Neutrophil (primary cell): ENCODE measurements around the gene CACNA1D.

Experiments used
- H3K27ac ChIP-seq: fragments of 200-600 bp; sonication (generic); 2 replicates; pipeline ENCODE4 v1.5.1; 2016; ENCODE audit warnings: mild to moderate bottlenecking, moderate library complexity
- H3K27me3 ChIP-seq: fragments of 200-600 bp; sonication (generic); 2 replicates; pipeline ENCODE4 v1.6.0; 2016; ENCODE audit warnings: mild to moderate bottlenecking
- H3K36me3 ChIP-seq: fragments of 200-600 bp; sonication (generic); 2 replicates; pipeline ENCODE4 v1.5.1; 2017
- H3K4me1 ChIP-seq, 2 experiments: fragments of 200-600 bp in 1 of 2; sonication (generic) in 1 of 2; 1 replicate in 1 of 2; 2 replicates in 1 of 2; pipeline versions ENCODE4 v1.5.1 to v1.6.1; 2013 to 2016; ENCODE audit warnings: low read depth in 1 of 2, low read length in 1 of 2, mild to moderate bottlenecking in 1 of 2, moderate library complexity in 1 of 2; ENCODE audit not compliant: control insufficient read depth in 1 of 2, insufficient read depth in 1 of 2
- H3K4me3 ChIP-seq, 2 experiments: fragments of 200-600 bp in 1 of 2; sonication (generic) in 1 of 2; 1 replicate in 1 of 2; 2 replicates in 1 of 2; pipeline ENCODE4 v1.5.1; 2013 to 2016; ENCODE audit warnings: low read depth in 1 of 2, low read length in 1 of 2, mild to moderate bottlenecking in 1 of 2, moderate library complexity in 1 of 2
- H3K9me3 ChIP-seq: fragments of 200-600 bp; sonication (generic); 2 replicates; pipeline ENCODE4 v1.5.1; 2016
- CTCF ChIP-seq: fragments of 200-600 bp; sonication (generic); IDR thresholded peaks from 2 replicates; pipeline ENCODE4 v1.5.1; 2016; ENCODE audit warnings: antibody characterized with exemption

CACNA1D gene

GRCh38 chr3:53842436-53843194 lies 348.2 kb downstream of the CACNA1D start:
- TF ChIP-seq CTCF: no peak
- Histone ChIP-seq H3K27ac (no peak overlapping the region), H3K36me3 (no peaks in the 10 kb centered on the region), H3K27me3 (peaks cover 46% of the 10 kb centered on the region), H3K9me3 (no peaks in the 10 kb centered on the region), H3K4me3 (no peak overlapping the region), H3K4me1 (peaks cover 15 to 17% of the 10 kb centered on the region in 2 experiments)

GRCh38 chr3:53843195-53844177 lies 349.1 kb downstream of the CACNA1D start:
- H3K4me1 ChIP-seq: peaks cover 15 to 17% of the 10 kb centered on the region in 2 experiments
- no peaks in the 10 kb centered on the region for H3K36me3 ChIP-seq
- H3K9me3 ChIP-seq: no peaks in the 10 kb centered on the region
- TF ChIP-seq CTCF: no peak
- H3K4me3 ChIP-seq: no peak overlapping the region
- H3K27me3 ChIP-seq: peaks cover 55% of the 10 kb centered on the region
- H3K27ac ChIP-seq: no peak overlapping the region

- H3K4me1 ChIP-seq: peaks cover 15 to 17% of the 10 kb centered on the region in 2 experiments
- no peaks in the 10 kb centered on the region for H3K36me3 ChIP-seq
- TF ChIP-seq CTCF: no peak
- H3K9me3 ChIP-seq: no peaks in the 10 kb centered on the region
- H3K27ac ChIP-seq: no peak overlapping the region
- H3K4me3 ChIP-seq: no peak overlapping the region
- H3K27me3 ChIP-seq: peaks cover 64% of the 10 kb centered on the region
Measured at GRCh38 chr3:53844262-53845102, 350.1 kb downstream of the CACNA1D start.

DNA sequence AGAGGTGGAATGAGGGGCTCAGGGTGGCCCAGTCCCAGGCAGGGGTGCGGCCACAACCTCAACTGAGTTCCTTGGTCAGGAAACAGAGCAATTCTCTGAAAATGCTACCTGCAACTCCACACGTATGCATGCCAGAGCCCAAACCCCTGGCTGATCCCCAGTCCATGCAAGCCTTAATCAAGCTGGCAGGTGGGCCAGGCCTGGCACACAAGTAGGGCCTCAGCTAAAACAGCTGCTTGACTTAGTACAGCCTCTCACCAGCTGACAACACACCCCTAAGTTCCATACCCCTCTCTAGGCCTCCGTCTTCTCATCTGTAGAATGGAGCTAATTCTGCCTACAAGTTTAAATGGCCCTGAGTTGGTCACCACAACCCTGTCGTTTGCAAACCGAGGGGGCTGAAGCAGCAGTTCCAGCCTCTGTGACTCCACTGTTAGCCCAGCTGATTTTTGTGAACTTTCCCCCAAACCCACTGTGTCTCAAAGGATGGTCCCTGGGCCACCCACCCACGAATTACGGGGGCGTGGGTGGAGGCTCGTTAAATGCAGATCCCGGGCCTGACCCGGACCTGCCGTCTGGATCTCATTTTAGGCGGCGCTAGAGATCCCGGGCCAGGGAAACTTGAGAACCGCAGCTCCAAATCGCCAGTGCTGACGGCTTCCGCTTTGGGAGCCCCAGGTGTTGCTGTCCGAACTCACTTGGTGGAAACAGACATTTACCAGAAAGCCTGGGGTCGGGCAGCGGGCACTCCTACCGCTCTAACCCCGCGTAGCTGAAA lies 350.9 kb downstream of the CACNA1D start:
- Histone ChIP-seq H3K9me3 (no peaks in the 10 kb centered on the region), H3K4me3 (peak overlapping the region; percentile 57 to 66), H3K27me3 (peaks cover 71% of the 10 kb centered on the region), H3K27ac (no peak overlapping the region), H3K4me1 (peaks cover 15 to 17% of the 10 kb centered on the region in 2 experiments), H3K36me3 (no peaks in the 10 kb centered on the region)
- no peak for TF ChIP-seq CTCF

DNA sequence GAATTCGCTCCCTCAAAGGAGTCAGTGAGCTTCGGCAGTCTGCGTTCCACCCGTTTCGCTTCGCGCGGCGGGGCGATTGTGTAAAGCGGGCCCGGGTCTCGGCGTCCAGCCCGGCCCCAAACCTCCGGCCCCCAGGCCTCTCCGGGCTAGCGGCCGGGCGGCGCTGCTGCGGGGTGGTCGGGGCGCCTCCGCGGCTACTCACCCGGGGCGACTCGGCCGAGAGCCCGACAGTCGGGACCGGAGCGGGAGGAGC lies 351.4 kb downstream of the CACNA1D start:
- Histone ChIP-seq H3K4me3 (peak overlapping the region; percentile 57 to 66), H3K4me1 (peaks cover 15 to 17% of the 10 kb centered on the region in 2 experiments), H3K9me3 (no peaks in the 10 kb centered on the region), H3K36me3 (no peaks in the 10 kb centered on the region), H3K27me3 (peaks cover 74% of the 10 kb centered on the region), H3K27ac (no peak overlapping the region)
- TF ChIP-seq CTCF: no peak
